Astrocyte of the spinal cord (primary cell): ENCODE measurements around the gene PTGFRN.
"Not testable (repeated sequence)": the region's sequence is repeated elsewhere in the genome, so short reads cannot be mapped to it uniquely, and the experiment has no call there.

Source experiments
- DNase-seq: peaks from one replicate; pipeline ENCODE4 v3.0.0; 2011; ENCODE audit warnings: low read depth, low spot score
- H3K4me3 ChIP-seq: 2 replicates; pipeline ENCODE4 v1.5.1; 2011; ENCODE audit warnings: low read depth, mild to moderate bottlenecking, low read length, moderate library complexity
- in situ Hi-C: cut with HindIII; loops from 2 replicates; pipeline ENCODE4 v1.10.0; 2017; ENCODE audit warnings: low sequenced_read_pairs
- TF ChIP-seq, protein P1 (sequence below): IDR thresholded peaks from 2 replicates; pipeline ENCODE4 v1.5.1; 2012; ENCODE audit warnings: low read depth, mild to moderate bottlenecking, low read length, inconsistent platforms

Gene PTGFRN

DNA sequence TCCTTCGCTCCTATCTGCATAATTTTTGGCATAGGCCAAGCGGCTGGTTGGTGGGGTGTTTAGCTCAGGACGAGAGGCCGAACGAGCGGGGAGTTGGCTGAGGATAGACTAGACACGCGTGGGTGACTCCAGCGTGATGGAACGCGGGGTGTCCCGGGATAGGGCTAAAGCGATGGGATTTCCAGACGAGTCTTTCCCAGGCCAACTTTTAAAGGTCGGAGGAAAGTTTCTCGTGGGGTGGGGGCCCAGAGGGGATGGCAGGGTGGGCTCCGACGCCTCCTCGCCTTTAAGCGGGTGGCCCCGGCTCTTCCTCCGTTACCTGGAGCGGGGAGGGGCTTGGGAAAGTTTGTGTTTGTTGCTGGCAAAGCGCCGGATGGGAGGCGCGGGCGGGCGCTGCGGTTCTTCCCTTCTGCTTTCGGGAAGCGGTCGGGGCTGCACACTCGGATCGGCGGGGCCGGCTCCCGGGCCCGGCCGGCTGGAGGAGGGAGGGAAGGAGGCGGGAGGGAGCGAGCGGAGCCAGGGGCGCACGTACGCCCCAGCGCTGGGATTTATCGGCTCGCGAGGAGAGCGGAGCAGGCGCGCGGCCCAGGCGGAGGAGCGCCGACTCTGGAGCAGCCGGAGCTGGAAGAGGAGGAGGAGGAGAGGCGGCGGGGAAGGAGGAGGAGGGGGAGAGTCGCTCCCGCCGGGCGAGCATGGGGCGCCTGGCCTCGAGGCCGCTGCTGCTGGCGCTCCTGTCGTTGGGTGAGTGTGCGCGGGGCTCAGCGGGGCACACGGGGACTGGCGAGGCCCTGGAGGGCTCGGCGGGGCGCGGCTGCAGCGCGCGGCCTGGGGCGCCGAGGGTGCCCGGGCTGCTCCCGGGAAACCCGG is at the start of gene PTGFRN:
Gene PTGFRN, plus strand, starts transcription at position 405 of the 867 bp plus-strand sequence. Its CDS starts 288 bp downstream, at position 693.
- TF ChIP-seq, protein P1, sequence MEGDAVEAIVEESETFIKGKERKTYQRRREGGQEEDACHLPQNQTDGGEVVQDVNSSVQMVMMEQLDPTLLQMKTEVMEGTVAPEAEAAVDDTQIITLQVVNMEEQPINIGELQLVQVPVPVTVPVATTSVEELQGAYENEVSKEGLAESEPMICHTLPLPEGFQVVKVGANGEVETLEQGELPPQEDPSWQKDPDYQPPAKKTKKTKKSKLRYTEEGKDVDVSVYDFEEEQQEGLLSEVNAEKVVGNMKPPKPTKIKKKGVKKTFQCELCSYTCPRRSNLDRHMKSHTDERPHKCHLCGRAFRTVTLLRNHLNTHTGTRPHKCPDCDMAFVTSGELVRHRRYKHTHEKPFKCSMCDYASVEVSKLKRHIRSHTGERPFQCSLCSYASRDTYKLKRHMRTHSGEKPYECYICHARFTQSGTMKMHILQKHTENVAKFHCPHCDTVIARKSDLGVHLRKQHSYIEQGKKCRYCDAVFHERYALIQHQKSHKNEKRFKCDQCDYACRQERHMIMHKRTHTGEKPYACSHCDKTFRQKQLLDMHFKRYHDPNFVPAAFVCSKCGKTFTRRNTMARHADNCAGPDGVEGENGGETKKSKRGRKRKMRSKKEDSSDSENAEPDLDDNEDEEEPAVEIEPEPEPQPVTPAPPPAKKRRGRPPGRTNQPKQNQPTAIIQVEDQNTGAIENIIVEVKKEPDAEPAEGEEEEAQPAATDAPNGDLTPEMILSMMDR, result no peak
- in situ Hi-C loops, result no loop called here
- peak within 1 kb of the TSS; percentile 58 for H3K4me3 ChIP-seq
- DNase-seq, result peak; percentile 69

DNA sequence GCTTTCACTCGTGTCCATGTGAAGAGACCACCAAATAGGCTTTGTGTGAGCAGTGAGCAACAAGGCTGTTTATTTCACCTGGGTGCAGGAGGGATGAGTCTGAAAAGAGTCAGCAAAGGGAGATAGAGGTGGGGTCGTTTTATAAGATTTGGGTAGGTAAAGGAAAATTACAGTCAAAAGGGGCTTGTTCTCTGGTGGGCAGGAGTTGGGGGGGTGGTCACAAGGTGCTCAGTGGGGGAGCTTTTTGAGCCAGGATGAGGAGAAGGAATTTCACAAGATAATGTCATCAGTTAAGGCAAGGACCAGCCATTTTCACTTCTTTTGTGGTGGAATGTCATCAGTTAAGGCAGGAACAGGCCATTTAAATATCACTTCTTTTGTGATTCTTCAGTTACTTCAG is 49.5 kb upstream of the PTGFRN start:
- H3K4me3 ChIP-seq, in situ Hi-C loops, DNase-seq: not testable (repeated sequence)

DNA sequence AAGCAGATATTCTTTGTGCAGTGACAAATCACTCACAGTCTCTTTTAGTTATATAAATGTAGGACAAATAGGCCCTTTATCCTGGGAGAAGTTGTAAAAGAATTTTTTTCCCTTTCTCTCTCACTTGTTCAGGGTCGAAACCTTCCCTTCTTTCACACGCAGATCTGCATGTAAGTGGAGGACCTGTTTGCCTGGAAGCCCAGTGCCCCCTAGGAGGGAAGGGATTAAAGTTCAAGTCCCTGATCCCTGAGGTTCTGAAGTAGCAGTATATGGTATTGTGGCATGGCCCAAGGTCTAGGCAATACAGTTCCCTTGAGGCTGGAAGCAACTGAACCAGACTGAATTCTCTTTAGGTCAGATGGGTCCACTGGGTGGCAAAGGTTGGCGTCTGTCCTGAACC is 48.6 kb upstream of the PTGFRN start:
- no peak for DNase-seq
- TF ChIP-seq, protein P1, result no peak
- H3K4me3 ChIP-seq, result no peak overlapping the region
- in situ Hi-C loops, result no loop called here

DNA sequence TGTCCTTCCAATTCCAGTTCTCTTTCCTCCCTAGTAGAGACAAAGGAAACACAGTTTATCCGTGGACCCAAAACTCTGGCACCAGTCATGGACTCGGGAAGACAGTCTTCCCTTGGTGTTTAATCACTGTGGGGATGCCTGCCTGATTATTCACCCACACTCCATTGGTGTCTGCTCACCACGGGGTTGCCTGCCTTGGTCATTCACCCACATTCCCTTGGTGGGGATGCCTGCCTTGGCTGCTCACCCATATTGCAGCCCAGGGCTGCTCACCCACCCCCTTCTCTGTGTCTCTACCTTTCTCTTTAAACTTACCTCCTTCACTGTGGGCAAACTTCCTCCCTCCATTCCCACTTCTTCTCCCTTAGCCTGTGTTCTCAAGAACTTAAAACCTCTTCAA is 46.7 kb upstream of the PTGFRN start:
- H3K4me3 ChIP-seq, DNase-seq, in situ Hi-C loops: not testable (repeated sequence)

DNA sequence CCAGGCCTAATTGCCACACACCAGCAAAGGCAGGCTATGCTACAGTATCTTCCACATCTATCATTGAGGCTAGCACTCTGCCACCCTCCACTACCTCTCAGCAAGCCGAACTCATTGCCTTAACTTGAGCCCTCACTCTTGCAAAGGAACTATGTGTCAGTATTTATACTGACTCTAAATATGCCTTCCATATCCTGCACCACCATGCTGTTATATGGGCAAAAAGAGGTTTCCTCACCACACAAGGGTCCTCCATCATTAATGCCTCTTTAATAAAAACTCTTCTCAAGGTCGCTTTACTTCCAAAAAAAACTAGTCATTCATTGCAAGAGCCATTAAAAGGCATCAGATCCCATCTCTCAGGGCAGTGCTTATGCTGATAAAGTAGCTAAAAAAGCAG is 43.2 kb upstream of the PTGFRN start:
- in situ Hi-C loops, H3K4me3 ChIP-seq, DNase-seq: not testable (repeated sequence)

DNA sequence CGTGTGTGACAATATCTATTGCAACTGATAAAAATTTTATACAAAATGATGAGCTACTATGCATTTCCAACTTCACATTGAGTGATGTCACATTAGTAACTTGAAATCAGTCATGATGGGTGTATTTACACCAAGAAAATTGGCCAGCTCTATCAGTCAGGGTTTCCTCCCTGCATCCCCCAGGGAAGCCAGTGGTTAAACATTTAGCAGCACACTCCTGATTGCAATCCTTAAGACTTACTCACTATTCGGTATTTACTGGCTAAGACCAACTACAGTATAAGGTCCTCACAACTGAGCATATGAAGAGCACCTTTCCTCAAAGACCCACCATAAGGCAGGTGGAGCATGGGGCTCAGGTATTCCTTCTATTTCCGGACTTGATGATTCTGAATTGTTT is 41.3 kb upstream of the PTGFRN start:
- DNase-seq, result no peak
- in situ Hi-C loops, result no loop called here
- TF ChIP-seq, protein P1, result no peak

DNA sequence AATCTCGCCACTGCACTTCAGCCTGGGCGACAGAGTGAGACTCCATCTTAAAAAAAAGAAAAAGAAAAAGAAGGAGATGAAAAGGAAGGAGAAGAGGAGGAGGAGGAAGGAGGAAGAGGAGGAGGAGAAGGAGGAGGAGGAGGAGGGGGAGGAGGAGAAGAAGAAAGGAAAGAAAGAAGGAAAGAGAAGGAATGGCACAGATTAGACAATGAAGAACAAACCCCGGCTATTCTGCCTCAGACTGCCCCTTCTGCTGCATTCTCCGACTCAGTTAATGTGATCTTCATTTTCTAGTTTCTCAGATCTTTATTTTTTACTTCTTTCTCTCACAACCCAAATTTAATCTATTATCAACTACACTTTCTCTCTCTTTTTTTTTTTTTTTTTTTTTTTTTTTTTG is 40.1 kb upstream of the PTGFRN start:
- no peak overlapping the region for H3K4me3 ChIP-seq
- TF ChIP-seq, protein P1, result no peak
- no peak for DNase-seq
- in situ Hi-C loops, result no loop called here

More for the DNA sequence above, 41.3 kb upstream of the PTGFRN start:
- no peak overlapping the region for H3K4me3 ChIP-seq

DNA sequence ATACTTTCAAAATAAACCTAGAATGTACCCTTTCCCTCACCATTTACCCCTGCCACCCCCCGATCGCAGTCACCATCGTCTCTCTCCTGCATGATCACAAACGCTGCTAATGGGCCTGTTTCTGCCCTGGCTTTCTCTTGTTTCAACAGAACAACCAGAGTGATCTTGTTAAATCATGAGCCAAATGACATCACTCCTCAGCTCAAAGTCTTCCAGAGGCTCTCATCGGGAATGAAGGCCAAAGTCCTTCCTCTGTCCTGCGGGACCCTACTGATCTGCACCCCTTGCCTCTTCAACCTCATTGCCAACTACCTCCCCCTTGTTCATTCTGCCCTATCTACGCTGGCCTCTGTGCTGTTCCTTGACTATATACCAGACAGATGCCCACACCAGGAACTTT is 39.4 kb upstream of the PTGFRN start:
- TF ChIP-seq, protein P1, result no peak
- no peak for DNase-seq
- in situ Hi-C loops, result no loop called here
- H3K4me3 ChIP-seq, result no peak overlapping the region
